Stimulated activated CD4-positive, alpha-beta T cell treated with anti-CD3 and anti-CD28 coated beads, Interleukin-12 subunit alpha, Interleukin-12 subunit beta, amount 100 ng/mL, for 24 hours (primary cell): ENCODE data around the gene TVP23B.
A peak's percentile ranks its signal among the peaks of the same experiment; 100 is the strongest.
"Not testable (repeated sequence)": the region's sequence is repeated elsewhere in the genome, so short reads cannot be mapped to it uniquely, and the experiment has no call there.

Experiments
- DNase-seq, 2 experiments: peaks; one replicate each; pipeline ENCODE4 v3.0.0-alpha.2; 2020; ENCODE audit warnings: low read depth in 2 of 2

Gene TVP23B

DNA sequence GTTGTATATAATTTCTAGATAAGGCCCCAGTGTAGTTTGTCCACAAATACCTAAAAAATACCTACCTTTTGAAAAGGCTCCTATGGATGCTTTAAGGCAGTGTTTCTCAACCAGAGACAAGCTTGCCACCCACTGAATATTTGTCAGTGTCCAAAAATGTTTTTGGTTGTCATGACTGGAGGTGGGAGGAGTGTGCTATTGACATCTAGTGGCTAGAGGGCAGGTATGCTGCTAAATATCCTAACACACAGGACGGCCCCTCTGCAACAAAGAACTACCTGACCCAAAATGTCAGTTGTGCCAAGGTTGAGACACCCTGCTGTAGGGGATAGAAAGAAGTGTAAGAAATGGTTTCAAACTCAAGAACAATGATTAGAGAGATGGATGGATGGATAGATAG lies 10.4 kb downstream of the TVP23B start:
- DNase-seq = not testable (repeated sequence)

DNA sequence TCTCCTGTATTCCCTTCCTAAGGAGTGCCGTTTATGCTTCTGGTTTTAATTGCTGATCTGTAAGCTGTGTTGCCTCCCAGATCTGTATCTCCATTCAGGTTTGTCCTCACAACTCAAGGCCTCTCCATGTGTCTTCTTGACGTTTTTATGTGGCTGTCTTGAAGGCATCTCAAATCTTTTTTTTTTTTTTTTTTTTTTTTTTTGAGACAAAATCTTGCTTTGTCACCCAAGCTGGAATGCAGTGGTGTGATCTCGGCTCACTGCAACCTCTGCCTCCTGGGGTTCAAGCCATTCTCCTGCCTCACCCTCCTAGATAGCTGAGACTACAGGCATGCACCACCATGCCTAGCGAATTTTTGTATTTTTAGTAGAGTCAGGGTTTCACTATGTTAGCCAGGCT lies 13.9 kb downstream of the TVP23B start:
- DNase-seq = not testable (repeated sequence)

DNA sequence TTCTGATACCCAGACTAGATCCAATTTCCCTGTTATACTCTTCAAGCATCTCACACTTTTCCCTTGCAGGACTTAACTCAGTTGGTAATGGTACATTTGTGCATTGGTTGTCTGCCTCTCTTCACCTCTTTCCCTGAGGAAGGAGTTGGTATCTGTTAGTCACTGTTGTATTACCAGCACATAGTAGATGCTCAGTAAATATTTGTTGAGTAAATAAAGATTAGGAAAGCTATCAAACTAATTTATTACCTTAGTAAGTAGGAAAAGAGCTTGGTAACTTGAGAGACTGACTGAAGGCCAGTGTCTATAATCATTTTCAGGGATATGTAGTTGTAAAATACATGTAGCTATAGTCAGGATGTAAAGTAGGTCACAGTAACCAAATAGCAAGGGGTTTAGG lies 15.9 kb downstream of the TVP23B start:
- not testable (repeated sequence) for DNase-seq

GRCh38 chr17:18803458-18804245 lies 22.7 kb downstream of the TVP23B start:
- not testable (repeated sequence) for DNase-seq

DNA sequence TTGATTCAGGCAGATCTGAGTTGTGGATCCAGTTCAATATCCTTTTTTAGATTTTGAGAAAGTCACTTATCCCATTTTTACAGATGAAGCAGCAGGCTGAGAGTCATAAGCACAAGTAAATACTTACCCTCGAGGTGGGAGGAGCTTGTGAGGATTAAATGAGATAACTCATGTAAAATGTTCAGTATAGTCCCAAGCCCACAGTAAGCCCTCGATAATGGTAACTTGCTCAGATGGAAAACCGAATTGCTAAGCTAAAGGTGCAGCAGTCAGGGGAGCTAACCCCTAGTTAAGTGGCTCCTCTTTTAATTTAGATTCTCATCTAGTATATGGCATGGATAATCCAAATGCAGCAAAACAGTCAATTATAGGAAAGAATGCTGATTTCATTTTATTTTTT lies 34.9 kb downstream of the TVP23B start:
- DNase-seq = not testable (repeated sequence)

DNA sequence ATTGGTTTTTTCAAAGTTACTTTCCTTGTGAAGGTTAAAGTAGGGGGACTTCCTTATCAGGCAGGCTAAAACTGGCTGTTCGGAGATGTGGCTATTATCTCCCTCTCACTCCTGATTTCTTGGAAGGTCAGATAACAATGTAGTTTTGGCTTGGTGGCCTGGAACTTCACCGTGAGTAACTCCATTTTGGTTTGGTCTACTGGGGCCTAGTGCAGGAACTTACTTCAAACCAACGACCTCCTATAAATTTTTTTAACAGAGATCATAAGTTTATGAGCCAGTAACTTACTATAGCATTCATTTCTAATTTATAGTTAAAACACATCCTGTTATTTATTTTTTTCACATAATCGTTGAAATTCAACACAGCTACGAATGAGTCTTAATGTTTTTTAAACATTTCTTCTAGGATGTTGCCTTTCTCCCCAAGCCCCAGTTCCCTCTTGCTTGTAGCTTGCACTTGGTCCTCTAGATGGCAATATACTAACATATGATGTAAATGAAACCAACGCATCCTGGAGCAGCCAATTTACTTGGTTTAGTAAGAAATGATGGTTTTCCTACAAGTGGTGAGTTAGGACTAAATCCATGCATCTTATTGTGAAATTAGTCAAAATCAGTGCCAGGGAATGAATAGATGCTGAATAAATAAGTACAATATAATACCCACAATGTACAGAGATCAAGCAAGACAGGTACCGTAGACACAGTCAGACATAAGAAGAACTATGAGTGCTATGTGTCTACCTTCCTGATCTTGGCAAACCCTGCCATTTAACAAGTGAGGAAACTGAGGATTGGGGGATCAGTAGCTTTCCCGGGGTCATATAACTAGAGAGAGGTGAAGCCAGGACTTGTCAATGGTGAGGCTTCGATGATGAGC lies 35.7 kb downstream of the TVP23B start:
- DNase-seq = peak in 1 of 2 experiments; percentile 2

GRCh38 chr17:18821430-18821829 lies 40.4 kb downstream of the TVP23B start:
- not testable (repeated sequence) for DNase-seq

GRCh38 chr17:18827613-18828012 lies 46.6 kb downstream of the TVP23B start:
- DNase-seq = not testable (repeated sequence)

GRCh38 chr17:18848501-18848900 lies 67.5 kb downstream of the TVP23B start:
- no peak for DNase-seq

DNA sequence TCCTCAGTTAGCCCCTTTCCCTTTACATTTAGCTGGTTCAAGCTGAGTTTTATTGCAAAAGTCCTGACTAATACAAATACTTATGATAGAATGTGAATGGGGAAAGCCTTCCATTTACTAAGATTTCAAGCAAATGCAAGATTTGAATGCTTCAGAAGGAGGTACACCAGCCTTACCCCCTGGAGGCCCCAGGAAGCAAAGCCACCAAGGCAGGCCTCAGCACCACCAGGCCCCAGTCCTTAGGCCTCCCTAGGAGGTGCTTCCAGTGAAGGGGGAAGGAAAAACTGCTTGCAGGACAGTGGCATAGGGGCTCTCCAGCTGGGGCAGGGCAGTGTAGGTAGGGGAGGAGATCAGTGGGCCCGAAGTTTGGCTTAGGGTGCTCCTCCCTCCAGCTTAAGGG lies 69.7 kb downstream of the TVP23B start:
- DNase-seq = no peak

- no peak for DNase-seq
These were observed 70.2 kb downstream of the TVP23B start for GRCh38 chr17:18851201-18851600.

- DNase-seq = no peak
These were observed 74.0 kb downstream of the TVP23B start for GRCh38 chr17:18854956-18855355.

DNA sequence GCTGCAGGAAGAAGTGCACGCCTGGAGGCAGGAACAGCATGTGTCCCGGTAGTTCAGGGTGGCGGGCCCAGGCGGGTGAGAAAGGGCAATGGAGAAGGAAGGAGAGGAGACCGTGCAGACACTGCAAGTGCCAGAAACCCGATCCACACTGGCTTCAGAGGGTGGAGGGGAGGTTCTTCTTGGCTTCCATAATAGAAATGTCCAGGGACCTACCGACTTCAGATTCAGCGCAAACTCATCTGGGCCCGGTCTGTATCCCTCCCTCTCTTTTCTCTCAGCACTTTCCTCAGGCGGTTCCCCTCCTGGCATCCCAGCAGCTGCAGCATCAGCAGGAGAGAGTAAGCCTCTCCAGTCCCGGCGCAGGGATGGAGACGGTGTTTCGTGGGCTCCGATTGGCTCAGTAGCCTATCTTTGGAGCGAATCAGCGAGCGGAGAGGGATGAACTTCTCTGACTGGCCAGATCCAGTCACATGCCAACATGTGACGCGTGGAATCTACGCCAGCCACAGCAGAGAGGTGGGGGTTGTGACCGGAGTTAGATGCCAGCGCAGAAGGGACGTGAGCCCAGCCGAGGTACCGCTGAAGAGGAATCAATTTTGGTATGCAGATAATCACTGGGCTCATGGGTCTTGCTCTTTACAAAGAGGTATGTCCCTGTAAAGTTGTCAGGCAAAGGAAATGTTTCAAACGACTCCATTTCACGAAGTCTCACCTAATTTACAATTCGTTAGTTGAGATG lies 75.0 kb downstream of the TVP23B start:
- DNase-seq = peak; percentile 68 to 80
